ENCODE data around the gene PPP1R15B.

DNA sequence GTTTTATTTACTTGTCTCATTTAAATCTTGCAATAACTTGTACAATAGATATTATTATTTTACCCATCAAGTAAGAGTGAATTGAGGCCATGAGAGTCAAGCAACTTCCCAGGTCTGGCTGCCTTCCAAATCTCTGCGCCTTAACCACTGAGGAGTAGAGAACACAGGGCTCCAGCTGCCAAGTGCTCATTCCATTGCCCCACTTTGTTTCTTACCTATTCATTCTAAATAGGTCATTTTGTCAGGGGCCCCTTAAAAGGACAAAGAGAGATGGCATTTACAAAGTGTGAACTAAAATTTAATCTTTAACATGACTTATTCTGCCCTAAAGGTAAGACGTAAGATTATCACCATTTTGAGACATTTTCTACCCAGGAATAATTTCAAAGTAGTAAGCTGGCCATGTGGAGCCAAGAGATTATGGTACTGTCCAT is 3.5 kb downstream of the PPP1R15B start:
- TF ChIP-seq, protein P1, sequence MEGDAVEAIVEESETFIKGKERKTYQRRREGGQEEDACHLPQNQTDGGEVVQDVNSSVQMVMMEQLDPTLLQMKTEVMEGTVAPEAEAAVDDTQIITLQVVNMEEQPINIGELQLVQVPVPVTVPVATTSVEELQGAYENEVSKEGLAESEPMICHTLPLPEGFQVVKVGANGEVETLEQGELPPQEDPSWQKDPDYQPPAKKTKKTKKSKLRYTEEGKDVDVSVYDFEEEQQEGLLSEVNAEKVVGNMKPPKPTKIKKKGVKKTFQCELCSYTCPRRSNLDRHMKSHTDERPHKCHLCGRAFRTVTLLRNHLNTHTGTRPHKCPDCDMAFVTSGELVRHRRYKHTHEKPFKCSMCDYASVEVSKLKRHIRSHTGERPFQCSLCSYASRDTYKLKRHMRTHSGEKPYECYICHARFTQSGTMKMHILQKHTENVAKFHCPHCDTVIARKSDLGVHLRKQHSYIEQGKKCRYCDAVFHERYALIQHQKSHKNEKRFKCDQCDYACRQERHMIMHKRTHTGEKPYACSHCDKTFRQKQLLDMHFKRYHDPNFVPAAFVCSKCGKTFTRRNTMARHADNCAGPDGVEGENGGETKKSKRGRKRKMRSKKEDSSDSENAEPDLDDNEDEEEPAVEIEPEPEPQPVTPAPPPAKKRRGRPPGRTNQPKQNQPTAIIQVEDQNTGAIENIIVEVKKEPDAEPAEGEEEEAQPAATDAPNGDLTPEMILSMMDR (IDR thresholded peaks at IDR 0.05), result no peak
- TF ChIP-seq POLR2A (IDR thresholded peaks at IDR 0.05), result no peak

Data from heart left ventricle (tissue), 13 donors.